GM20000 (cell line): ENCODE measurements around the gene LGALS3BP.

Experiments
- DNase-seq: peaks from one replicate; pipeline ENCODE4 v3.0.0; 2012; ENCODE audit warnings: low spot score
- CTCF ChIP-seq: IDR thresholded peaks from 2 replicates; pipeline ENCODE4 v1.5.1; 2012; ENCODE audit warnings: mild to moderate bottlenecking, control low read depth; ENCODE audit errors: extremely low read depth, missing control alignments

The LGALS3BP gene

GRCh38 chr17:79003661-79004411 is 24.1 kb upstream of the LGALS3BP start:
- no peak for DNase-seq
- no peak for TF ChIP-seq CTCF

GRCh38 chr17:79002796-79003593 is 23.3 kb upstream of the LGALS3BP start:
- no peak for DNase-seq
- no peak for TF ChIP-seq CTCF

- TF ChIP-seq CTCF = no peak
- no peak for DNase-seq
Observed at GRCh38 chr17:79002291-79002690, 22.6 kb upstream of the LGALS3BP start.

- TF ChIP-seq CTCF = no peak
- no peak for DNase-seq
Observed at GRCh38 chr17:79001190-79002020, 21.7 kb upstream of the LGALS3BP start.

- DNase-seq = no peak
- TF ChIP-seq CTCF = no peak
Observed at GRCh38 chr17:79000396-79001189, 20.9 kb upstream of the LGALS3BP start.

GRCh38 chr17:78999947-79000395 is 20.2 kb upstream of the LGALS3BP start:
- TF ChIP-seq CTCF = no peak
- no peak for DNase-seq
